ENCODE results near the gene TRNP1.
A peak's percentile ranks its signal among the peaks of the same experiment; 100 is the strongest.

TRNP1 gene

DNA sequence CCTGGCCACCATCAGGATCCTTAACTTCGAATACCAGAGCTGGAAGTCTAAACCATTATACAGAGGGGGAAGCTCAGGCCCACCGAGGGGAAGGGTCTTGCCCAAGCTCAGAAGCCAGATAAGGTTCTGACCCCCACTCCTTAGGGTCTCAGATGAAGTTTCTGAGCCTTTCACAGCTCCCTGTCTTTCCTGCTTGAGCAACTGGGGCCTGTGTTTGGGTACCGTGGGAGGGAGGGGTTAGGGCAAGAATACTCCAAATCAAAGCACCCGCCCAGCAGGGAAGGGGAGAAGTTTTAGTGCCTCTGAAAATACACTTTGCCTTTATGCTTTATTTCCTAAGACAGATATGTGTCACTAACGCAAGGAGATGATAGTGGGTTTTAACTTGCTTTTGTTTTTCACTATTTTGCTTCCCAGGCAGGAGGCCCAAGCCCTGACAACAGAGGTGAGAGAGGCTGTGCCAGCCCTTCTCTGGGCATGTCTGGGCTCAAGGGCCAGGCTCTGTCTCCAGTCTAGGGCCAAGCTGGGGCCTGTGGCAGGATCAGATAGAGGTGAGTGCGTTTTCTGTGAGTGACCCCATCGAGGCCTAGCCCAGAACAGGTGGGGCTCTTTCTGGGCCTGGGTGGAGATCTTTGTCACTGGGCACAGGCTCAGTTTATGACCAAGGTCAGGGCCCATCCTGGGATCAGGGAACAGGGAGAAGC, 39.7 kb downstream of the TRNP1 start:
- no peak for DNase-seq
- no peaks in the 10 kb centered on the region for H3K27me3 ChIP-seq
- TF ChIP-seq, protein P1, sequence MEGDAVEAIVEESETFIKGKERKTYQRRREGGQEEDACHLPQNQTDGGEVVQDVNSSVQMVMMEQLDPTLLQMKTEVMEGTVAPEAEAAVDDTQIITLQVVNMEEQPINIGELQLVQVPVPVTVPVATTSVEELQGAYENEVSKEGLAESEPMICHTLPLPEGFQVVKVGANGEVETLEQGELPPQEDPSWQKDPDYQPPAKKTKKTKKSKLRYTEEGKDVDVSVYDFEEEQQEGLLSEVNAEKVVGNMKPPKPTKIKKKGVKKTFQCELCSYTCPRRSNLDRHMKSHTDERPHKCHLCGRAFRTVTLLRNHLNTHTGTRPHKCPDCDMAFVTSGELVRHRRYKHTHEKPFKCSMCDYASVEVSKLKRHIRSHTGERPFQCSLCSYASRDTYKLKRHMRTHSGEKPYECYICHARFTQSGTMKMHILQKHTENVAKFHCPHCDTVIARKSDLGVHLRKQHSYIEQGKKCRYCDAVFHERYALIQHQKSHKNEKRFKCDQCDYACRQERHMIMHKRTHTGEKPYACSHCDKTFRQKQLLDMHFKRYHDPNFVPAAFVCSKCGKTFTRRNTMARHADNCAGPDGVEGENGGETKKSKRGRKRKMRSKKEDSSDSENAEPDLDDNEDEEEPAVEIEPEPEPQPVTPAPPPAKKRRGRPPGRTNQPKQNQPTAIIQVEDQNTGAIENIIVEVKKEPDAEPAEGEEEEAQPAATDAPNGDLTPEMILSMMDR (IDR thresholded peaks at IDR 0.05) = no peak
- H3K4me3 ChIP-seq = no peak overlapping the region
- intact Hi-C loops (cut with DNase I; ENCODE audit: low total_unique reads) = loop anchor here (5.0 kb wide), 1 partner anchor 36 kb away; no protein-coding TSS in a partner anchor
- H3K36me3 ChIP-seq = no peaks in the 10 kb centered on the region
- peaks cover 0 to 20% (median 16%) of the 10 kb centered on the region in 4 donors for H3K4me1 ChIP-seq
- peak overlapping the region; percentile 46 to 85 for H3K27ac ChIP-seq
- no peaks in the 10 kb centered on the region for H3K9me3 ChIP-seq

DNA sequence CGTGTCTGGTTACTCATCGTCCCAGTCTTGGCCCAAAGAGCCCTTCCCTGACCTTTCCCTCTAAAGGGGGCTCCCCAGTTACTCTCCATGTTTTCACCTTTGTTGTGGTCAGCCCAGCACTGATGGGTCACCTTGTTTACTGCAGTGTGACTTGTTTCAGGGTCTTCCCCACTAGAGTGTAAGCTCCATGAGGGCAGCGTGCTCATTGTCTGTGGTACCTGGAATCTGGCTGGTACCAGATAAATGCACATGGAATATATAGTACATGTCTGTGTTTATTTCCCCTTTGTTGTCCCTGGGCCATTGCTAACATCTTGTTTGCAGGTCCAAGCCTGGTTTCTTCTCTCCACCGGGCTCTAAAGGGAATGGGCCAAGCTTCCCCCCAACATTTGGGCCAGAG, 41.9 kb downstream of the TRNP1 start:
- TF ChIP-seq, protein P1 (IDR thresholded peaks at IDR 0.05) = no peak
- Histone ChIP-seq H3K9me3 (no peaks in the 10 kb centered on the region), H3K36me3 (no peaks in the 10 kb centered on the region), H3K27ac (no peak overlapping the region), H3K4me1 (peaks cover 0 to 12% (median 10%) of the 10 kb centered on the region in 4 donors), H3K4me3 (no peak overlapping the region), H3K27me3 (no peaks in the 10 kb centered on the region)
- no peak for DNase-seq
- intact Hi-C loops (cut with DNase I; ENCODE audit: low total_unique reads) = no loop called here

DNA sequence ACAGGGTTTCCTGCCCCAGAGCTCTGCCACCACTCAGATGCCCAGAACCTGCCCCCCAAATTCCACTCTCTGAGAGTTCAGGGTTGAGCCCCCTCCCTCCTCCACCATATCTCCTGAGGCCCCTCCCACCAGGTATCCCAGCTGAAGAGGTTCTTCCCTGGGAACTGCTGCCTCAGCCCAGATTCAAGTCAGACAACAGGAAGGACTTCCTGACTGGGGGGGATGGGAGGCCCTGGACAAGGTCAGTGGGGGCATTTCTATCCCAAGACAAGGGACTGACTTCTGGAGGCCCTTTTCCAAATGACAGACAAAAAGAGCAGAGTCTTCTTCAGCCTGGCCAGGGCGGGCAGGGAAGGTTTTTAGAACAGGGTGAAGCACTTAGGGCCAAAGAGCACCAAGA, 43.2 kb downstream of the TRNP1 start:
- Histone ChIP-seq H3K4me3 (no peak overlapping the region), H3K27ac (no peak overlapping the region), H3K4me1 (peaks cover 0 to 4% (median 3%) of the 10 kb centered on the region in 4 donors), H3K27me3 (no peaks in the 10 kb centered on the region), H3K36me3 (no peaks in the 10 kb centered on the region), H3K9me3 (no peaks in the 10 kb centered on the region)
- intact Hi-C loops (cut with DNase I; ENCODE audit: low total_unique reads) = no loop called here
- TF ChIP-seq, protein P1 (IDR thresholded peaks at IDR 0.05) = no peak
- DNase-seq = no peak

DNA sequence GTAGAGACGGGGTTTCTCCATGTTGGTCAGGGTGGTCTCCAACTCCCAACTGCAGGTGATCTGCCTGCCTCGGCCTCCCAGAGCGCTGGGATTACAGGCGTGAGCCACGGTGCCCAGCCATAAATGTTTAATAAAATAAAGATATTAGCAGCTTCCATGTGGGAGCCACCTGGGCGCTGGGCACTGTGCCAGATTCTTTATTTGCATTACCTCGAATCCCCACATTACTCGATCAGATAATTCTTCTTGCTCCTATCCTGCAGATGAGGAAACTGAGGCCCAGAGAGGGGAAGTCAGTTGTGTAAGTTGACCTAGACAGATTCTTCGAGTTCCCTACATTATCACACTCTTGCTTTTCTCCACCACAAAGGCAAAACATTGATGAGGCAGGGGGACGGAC, 44.0 kb downstream of the TRNP1 start:
- TF ChIP-seq, protein P1 (IDR thresholded peaks at IDR 0.05) = no peak

DNA sequence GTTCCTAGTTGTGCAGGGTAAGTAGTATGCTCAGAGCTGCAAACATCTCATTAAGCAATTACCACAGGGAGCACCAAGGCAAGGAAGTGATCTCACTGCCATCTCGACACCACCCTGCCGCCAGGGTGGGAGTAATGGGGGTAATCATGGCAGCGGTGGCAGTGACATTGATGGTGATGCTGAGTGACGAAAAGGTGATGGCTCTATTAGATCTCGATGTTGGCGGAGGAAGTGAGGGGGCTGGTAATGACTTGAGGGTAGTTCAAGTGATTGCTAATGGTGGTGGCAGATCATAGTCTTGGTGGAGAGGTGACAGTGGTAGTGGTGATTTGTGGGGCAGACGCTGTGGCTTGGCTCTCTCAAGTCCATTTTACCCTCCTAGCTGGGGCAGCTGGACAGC, 44.5 kb downstream of the TRNP1 start:
- Histone ChIP-seq H3K4me1 (no peaks in the 10 kb centered on the region), H3K27ac (no peak overlapping the region), H3K36me3 (no peaks in the 10 kb centered on the region), H3K4me3 (no peak overlapping the region), H3K9me3 (no peaks in the 10 kb centered on the region), H3K27me3 (no peaks in the 10 kb centered on the region)
- TF ChIP-seq, protein P1 (IDR thresholded peaks at IDR 0.05) = no peak
- DNase-seq = no peak
- intact Hi-C loops (cut with DNase I; ENCODE audit: low total_unique reads) = no loop called here

More for the DNA sequence above, 44.0 kb downstream of the TRNP1 start:
- intact Hi-C loops (cut with DNase I; ENCODE audit: low total_unique reads) = no loop called here
- Histone ChIP-seq H3K4me3 (no peak overlapping the region), H3K27me3 (no peaks in the 10 kb centered on the region), H3K36me3 (no peaks in the 10 kb centered on the region), H3K4me1 (no peaks in the 10 kb centered on the region), H3K9me3 (no peaks in the 10 kb centered on the region), H3K27ac (no peak overlapping the region)
- DNase-seq = no peak

Data from tibial artery (tissue), 4 donors.